ENCODE results near the gene MTMR4. TPM values are rescaled to one million over a fixed set of nuclear protein-coding genes. Genes with fewer than 3 reads are reported as not detected.
A peak's percentile ranks its signal among the peaks of the same experiment; 100 is the strongest.
"Not testable (repeated sequence)": the region's sequence is repeated elsewhere in the genome, so short reads cannot be mapped to it uniquely, and the experiment has no call there.

Gene MTMR4
- total RNA-seq: 10 to 100 TPM; 21.3 to 39.6 TPM

GRCh38 chr17:58513965-58514769 lies at the start of gene MTMR4:
MTMR4 (minus strand) TSS chr17:58514638; CDS start chr17:58514407, 231 bp downstream.
- 1% methylated on average over 14 to 58 of the region's 64 CpGs for WGBS, 2 donors
- peak within 1 kb of the TSS; percentile 43 to 75 (median 60) for H3K27ac ChIP-seq
- peak; percentile 17 for ATAC-seq
- peaks cover 33% of the 10 kb centered on the region for H3K4me1 ChIP-seq
- no peaks in the 10 kb centered on the region for H3K27me3 ChIP-seq
- peaks cover 0 to 13% of the 10 kb centered on the region in 2 donors for H3K36me3 ChIP-seq (replicated peaks in 1 of 2; ENCODE audit: insufficient read depth in 1 of 2, low read depth in 2 of 2)
- no peaks in the 10 kb centered on the region for H3K9me3 ChIP-seq
- intact Hi-C loops (cut with DNase I): no loop called here
- peak within 1 kb of the TSS in 1 of 2 donors; percentile 39 for H3K4me3 ChIP-seq
- TF ChIP-seq POLR2A (IDR thresholded peaks at IDR 0.05): no peak
- no peak for TF ChIP-seq CTCF (IDR thresholded peaks at IDR 0.05)
- peak; percentile 82 to 91 (median 87) for DNase-seq

GRCh38 chr17:58560511-58560910 lies 46.1 kb upstream of the MTMR4 start:
- WGBS, 2 donors: 89 to 96% methylated on average over 1 of the region's 1 CpG
- H3K36me3 ChIP-seq (replicated peaks in 1 of 2; ENCODE audit: insufficient read depth in 1 of 2, low read depth in 2 of 2): no peaks in the 10 kb centered on the region
- no peaks in the 10 kb centered on the region for H3K27me3 ChIP-seq
- no peaks in the 10 kb centered on the region for H3K9me3 ChIP-seq
- no peaks in the 10 kb centered on the region for H3K4me1 ChIP-seq
- TF ChIP-seq CTCF (IDR thresholded peaks at IDR 0.05): no peak
- DNase-seq (no peak), ATAC-seq (no peak)
- intact Hi-C loops (cut with DNase I): no loop called here
- H3K4me3 ChIP-seq: no peak overlapping the region
- no peak overlapping the region for H3K27ac ChIP-seq

- TF ChIP-seq POLR2A (IDR thresholded peaks at IDR 0.05) (no peak), CTCF (IDR thresholded peaks at IDR 0.05) (no peak)
- Histone ChIP-seq H3K27me3 (no peaks in the 10 kb centered on the region), H3K4me3 (no peak overlapping the region), H3K27ac (no peak overlapping the region), H3K9me3 (no peaks in the 10 kb centered on the region), H3K36me3 (replicated peaks in 1 of 2; ENCODE audit: insufficient read depth in 1 of 2, low read depth in 2 of 2) (no peaks in the 10 kb centered on the region), H3K4me1 (no peaks in the 10 kb centered on the region)
- WGBS, 2 donors: 64% methylated on average over 3 of the region's 3 CpGs
- DNase-seq: no peak
- no peak for ATAC-seq
- intact Hi-C loops (cut with DNase I): no loop called here
Measured at GRCh38 chr17:58557981-58558380, 43.5 kb upstream of the MTMR4 start.

- H3K4me3 ChIP-seq: no peak overlapping the region
- no peaks in the 10 kb centered on the region for H3K4me1 ChIP-seq
- no peaks in the 10 kb centered on the region for H3K36me3 ChIP-seq (replicated peaks in 1 of 2; ENCODE audit: insufficient read depth in 1 of 2, low read depth in 2 of 2)
- ATAC-seq: no peak
- intact Hi-C loops (cut with DNase I): no loop called here
- WGBS, 2 donors: 55 to 56% methylated on average over 5 of the region's 5 CpGs
- DNase-seq: no peak
- no peaks in the 10 kb centered on the region for H3K27me3 ChIP-seq
- H3K9me3 ChIP-seq: no peaks in the 10 kb centered on the region
- no peak overlapping the region for H3K27ac ChIP-seq
- no peak for TF ChIP-seq POLR2A (IDR thresholded peaks at IDR 0.05)
- TF ChIP-seq CTCF (IDR thresholded peaks at IDR 0.05): no peak
Measured at GRCh38 chr17:58556833-58557250, 42.4 kb upstream of the MTMR4 start.

- intact Hi-C loops (cut with DNase I); H3K27me3 ChIP-seq; DNase-seq; ATAC-seq; H3K36me3 ChIP-seq (replicated peaks in 1 of 2; ENCODE audit: insufficient read depth in 1 of 2, low read depth in 2 of 2); H3K4me3 ChIP-seq; H3K27ac ChIP-seq; H3K9me3 ChIP-seq; H3K4me1 ChIP-seq: not testable (repeated sequence)
- 84 to 91% methylated on average over 3 of the region's 3 CpGs for WGBS, 2 donors
Measured at GRCh38 chr17:58555109-58555508, 40.7 kb upstream of the MTMR4 start.

All from body of pancreas (tissue), 4 donors.